GM12878 (cell line): ENCODE data around the gene PGA3. TPM values are rescaled to one million over a fixed set of nuclear protein-coding genes. Genes with fewer than 3 reads are reported as not detected.

ENCODE experiments used
- BHLHE40 ChIP-seq, 2 experiments: fragments of 450-650 bp in 1 of 2; IDR thresholded peaks; 2 replicates each; pipeline ENCODE4 v1.6.1; 2011 to 2017; ENCODE audit warnings: low read depth in 2 of 2, borderline replicate concordance in 1 of 2, improper control_type of control experiment in 1 of 2, low read length in 1 of 2, mild to moderate bottlenecking in 1 of 2
- EGR1 ChIP-seq, 2 experiments: IDR thresholded peaks; 1 replicate in 1 of 2; 2 replicates in 1 of 2; pipeline ENCODE4 v1.6.1; 2011 to 2012; ENCODE audit warnings: low read depth in 2 of 2, low read length in 2 of 2, borderline replicate concordance in 1 of 2, mild to moderate bottlenecking in 1 of 2, moderate library complexity in 1 of 2
- KAT2A ChIP-seq: conservative IDR thresholded peaks from 2 replicates; pipeline ENCODE4 v1.6.1; 2011; ENCODE audit warnings: low read depth, low read length; ENCODE audit not compliant: control insufficient read depth
- MEF2B ChIP-seq: fragments of 450-650 bp; IDR thresholded peaks from 2 replicates; pipeline ENCODE4 v1.6.1; 2018; ENCODE audit warnings: mild to moderate bottlenecking, moderate library complexity; ENCODE audit not compliant: partially characterized antibody, poor library complexity, severe bottlenecking
- NBN ChIP-seq: fragments of 450-650 bp; IDR thresholded peaks from 2 replicates; pipeline ENCODE4 v1.6.1; 2016
- PAX5 ChIP-seq: IDR thresholded peaks from 2 replicates; pipeline ENCODE4 v1.6.1; 2011; ENCODE audit warnings: low read depth, low read length, borderline replicate concordance
- RAD51 ChIP-seq: fragments of 450-650 bp; IDR thresholded peaks from 2 replicates; pipeline ENCODE4 v1.6.1; 2016; ENCODE audit warnings: moderate library complexity, mild to moderate bottlenecking, inconsistent platforms
- RUNX3 ChIP-seq: IDR thresholded peaks from 2 replicates; pipeline ENCODE4 v1.6.1; 2012; ENCODE audit warnings: low read length, inconsistent platforms
- SP1 ChIP-seq: IDR thresholded peaks from one replicate; pipeline ENCODE4 v1.6.1; 2011; ENCODE audit warnings: low read depth, low read length
- SRF ChIP-seq, 2 experiments: IDR thresholded peaks; 2 replicates each; pipeline ENCODE4 v1.6.1; 2011; ENCODE audit warnings: low read depth in 2 of 2, low read length in 2 of 2, mild to moderate bottlenecking in 1 of 2, moderate library complexity in 1 of 2
- TARDBP ChIP-seq: IDR thresholded peaks from 2 replicates; pipeline ENCODE4 v1.6.1; 2016; ENCODE audit warnings: borderline replicate concordance
- YBX1 ChIP-seq: fragments of 450-650 bp; IDR thresholded peaks from 2 replicates; pipeline ENCODE4 v1.6.1; 2016; ENCODE audit warnings: antibody characterized with exemption
- ZBED1 ChIP-seq: IDR thresholded peaks from 2 replicates; pipeline ENCODE4 v1.6.1; 2016; ENCODE audit warnings: borderline replicate concordance
- polyA plus RNA-seq, 11 experiments: library from polyadenylated mRNA; depleted of rRNA in 4 of 11; unstranded in 6 of 11; stranded (reverse) in 5 of 11; fragments of >200 nt; fragmentation: Nextera tagmentation in 4 of 11; fragmentation: Illumina TruSeq in 1 of 11; extraction: Ambion mirVana in 4 of 11; extraction: Trizol in 1 of 11; gene quantifications; 1 replicate in 1 of 11; 2 replicates in 10 of 11; pipeline versions ENCODE4 v1.2.1 to v1.2.3, GENCODE V29; 2011 to 2016; ENCODE audit warnings: inconsistent platforms in 2 of 11, missing spikeins in 2 of 11, low read depth in 1 of 11
- total RNA-seq, 4 experiments: library from RNA; depleted of rRNA in 3 of 4; stranded (reverse); fragments of >200 nt in 3 of 4; fragmentation: Illumina TruSeq in 1 of 4; extraction: Trizol in 1 of 4; gene quantifications; 2 replicates each; pipeline versions ENCODE4 v1.2.1 to v1.2.3, GENCODE V29; 2013 to 2021
- TF ChIP-seq, protein P1 (sequence below): fragments of 450-650 bp; IDR thresholded peaks from 2 replicates; pipeline ENCODE4 v1.6.1; 2016; ENCODE audit warnings: mild to moderate bottlenecking
- TF ChIP-seq, protein P2 (sequence below): IDR thresholded peaks from 2 replicates; pipeline ENCODE4 v1.6.1; 2011; ENCODE audit warnings: borderline replicate concordance, low read depth, mild to moderate bottlenecking, moderate library complexity, low read length; ENCODE audit not compliant: insufficient read depth, poor library complexity, severe bottlenecking
- TF ChIP-seq, protein P3 (sequence below): fragments of 450-650 bp; IDR thresholded peaks from 2 replicates; pipeline ENCODE4 v1.6.1; 2017; ENCODE audit warnings: low read depth, mild to moderate bottlenecking, moderate library complexity

PGA3 gene
- total and polyA plus RNA-seq, 10 of the 15 experiments (the other 5 are each of a cell fraction or from before 2014, with no cell fraction given), result not detected

DNA sequence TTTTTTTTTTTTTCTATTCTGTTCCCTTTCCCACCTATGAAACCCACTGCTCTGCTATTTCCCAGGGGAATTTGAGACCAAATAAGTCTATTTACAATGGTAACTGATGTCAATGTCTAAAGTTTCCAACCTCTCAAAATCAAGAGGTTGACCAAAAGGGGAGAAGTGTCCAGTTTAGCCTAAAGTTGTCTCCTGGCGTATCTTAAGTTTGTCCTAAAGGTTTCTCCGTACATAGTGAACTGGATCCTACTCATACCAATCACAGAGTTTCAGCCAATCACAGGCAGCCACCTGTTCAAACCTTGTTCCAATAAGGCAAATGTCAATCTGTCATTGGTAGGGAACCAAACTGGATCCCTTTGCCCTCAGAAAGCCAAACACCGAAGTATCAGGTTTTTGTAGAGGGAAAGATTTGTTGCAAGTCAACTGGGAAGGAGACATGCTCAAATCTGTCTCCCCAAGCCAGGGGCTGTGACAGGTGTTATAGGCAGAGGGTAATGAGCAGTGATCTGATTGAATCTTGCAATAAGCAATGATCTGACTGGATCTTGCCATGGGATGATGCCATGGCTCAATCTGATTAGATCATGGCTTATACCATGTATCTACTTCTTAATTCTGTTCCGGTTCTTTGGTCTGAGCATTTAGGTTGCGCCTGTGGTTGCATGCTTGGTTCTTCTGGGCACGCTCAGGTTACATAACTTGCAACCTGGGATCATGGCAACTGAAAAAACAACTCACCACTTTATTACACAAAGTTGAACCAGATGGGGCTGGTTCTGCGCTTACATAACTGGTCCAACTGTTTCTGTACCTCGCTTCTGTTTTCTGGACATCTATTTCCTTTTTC lies 41.0 kb upstream of the PGA3 start (continued):
- no peak for TF ChIP-seq YBX1
- peak in 1 of 2 experiments; percentile 44; a peak in 1 of 4 replicates for TF ChIP-seq BHLHE40 (IDR thresholded peaks at IDR 0.05; ENCODE audit: borderline replicate concordance in 1 of 2, low read depth in 2 of 2, low read length in 1 of 2)
- TF ChIP-seq RUNX3, result peak; percentile 59
- TF ChIP-seq RAD51, result no peak
- TF ChIP-seq, protein P1, sequence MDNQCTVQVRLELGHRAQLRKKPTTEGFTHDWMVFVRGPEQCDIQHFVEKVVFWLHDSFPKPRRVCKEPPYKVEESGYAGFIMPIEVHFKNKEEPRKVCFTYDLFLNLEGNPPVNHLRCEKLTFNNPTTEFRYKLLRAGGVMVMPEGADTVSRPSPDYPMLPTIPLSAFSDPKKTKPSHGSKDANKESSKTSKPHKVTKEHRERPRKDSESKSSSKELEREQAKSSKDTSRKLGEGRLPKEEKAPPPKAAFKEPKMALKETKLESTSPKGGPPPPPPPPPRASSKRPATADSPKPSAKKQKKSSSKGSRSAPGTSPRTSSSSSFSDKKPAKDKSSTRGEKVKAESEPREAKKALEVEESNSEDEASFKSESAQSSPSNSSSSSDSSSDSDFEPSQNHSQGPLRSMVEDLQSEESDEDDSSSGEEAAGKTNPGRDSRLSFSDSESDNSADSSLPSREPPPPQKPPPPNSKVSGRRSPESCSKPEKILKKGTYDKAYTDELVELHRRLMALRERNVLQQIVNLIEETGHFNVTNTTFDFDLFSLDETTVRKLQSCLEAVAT, result peak; percentile 90; the same call in 1 of the 2 replicates
- no peak for TF ChIP-seq TARDBP
- TF ChIP-seq MEF2B, result peak; percentile 49
- TF ChIP-seq, protein P2, sequence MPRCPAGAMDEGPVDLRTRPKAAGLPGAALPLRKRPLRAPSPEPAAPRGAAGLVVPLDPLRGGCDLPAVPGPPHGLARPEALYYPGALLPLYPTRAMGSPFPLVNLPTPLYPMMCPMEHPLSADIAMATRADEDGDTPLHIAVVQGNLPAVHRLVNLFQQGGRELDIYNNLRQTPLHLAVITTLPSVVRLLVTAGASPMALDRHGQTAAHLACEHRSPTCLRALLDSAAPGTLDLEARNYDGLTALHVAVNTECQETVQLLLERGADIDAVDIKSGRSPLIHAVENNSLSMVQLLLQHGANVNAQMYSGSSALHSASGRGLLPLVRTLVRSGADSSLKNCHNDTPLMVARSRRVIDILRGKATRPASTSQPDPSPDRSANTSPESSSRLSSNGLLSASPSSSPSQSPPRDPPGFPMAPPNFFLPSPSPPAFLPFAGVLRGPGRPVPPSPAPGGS, result no peak
- peak; percentile 25 for TF ChIP-seq SP1
- TF ChIP-seq, protein P3, sequence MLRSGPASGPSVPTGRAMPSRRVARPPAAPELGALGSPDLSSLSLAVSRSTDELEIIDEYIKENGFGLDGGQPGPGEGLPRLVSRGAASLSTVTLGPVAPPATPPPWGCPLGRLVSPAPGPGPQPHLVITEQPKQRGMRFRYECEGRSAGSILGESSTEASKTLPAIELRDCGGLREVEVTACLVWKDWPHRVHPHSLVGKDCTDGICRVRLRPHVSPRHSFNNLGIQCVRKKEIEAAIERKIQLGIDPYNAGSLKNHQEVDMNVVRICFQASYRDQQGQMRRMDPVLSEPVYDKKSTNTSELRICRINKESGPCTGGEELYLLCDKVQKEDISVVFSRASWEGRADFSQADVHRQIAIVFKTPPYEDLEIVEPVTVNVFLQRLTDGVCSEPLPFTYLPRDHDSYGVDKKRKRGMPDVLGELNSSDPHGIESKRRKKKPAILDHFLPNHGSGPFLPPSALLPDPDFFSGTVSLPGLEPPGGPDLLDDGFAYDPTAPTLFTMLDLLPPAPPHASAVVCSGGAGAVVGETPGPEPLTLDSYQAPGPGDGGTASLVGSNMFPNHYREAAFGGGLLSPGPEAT, result 0 out of 2 replicates have a peak, but pooled peaks have one; percentile 32
- no peak for TF ChIP-seq KAT2A
- peak; percentile 9; the same call in 1 of the 2 replicates for TF ChIP-seq NBN
- TF ChIP-seq ZBED1, result peak; percentile 36; the same call in 1 of the 2 replicates
- peak; percentile 31; the same call in 1 of the 2 replicates for TF ChIP-seq PAX5
- no peak for TF ChIP-seq EGR1 (IDR thresholded peaks at IDR 0.05; ENCODE audit: borderline replicate concordance in 1 of 2, low read depth in 2 of 2, low read length in 2 of 2)
- TF ChIP-seq SRF (IDR thresholded peaks at IDR 0.05; ENCODE audit: low read depth in 2 of 2, low read length in 2 of 2), result no peak
